HG03159 (cell line): Measurements from ENCODE around the gene SAMD4B.
"Not testable (repeated sequence)": the region's sequence is repeated elsewhere in the genome, so short reads cannot be mapped to it uniquely, and the experiment has no call there.

ENCODE experiments used
- ATAC-seq: cut with Tn5 transposase; IDR thresholded peaks from one replicate; pipeline ENCODE4 v1.9.1; 2021; ENCODE audit warnings: mild to moderate bottlenecking, moderate library complexity; ENCODE audit not compliant: unreplicated experiment

SAMD4B gene

DNA sequence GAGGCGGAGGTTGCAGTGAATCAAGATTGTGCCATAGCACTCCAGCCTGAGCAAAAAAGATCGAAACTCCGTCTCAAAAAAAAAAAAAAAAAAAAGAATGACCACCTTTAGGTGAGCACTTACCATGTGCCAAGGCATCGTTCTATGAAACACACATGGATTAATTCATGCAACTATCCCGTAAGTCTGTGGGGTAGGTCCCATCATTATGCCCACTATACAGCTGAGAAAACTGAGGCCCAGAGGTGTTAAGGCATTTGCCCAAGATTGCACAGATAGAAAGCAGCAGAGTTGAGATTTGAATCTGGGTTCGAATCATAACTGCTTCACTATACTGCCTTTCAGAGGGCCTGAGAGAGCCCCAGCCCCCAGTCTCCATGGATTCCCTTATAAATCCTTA lies 8.7 kb upstream of the SAMD4B start:
- no peak for ATAC-seq

DNA sequence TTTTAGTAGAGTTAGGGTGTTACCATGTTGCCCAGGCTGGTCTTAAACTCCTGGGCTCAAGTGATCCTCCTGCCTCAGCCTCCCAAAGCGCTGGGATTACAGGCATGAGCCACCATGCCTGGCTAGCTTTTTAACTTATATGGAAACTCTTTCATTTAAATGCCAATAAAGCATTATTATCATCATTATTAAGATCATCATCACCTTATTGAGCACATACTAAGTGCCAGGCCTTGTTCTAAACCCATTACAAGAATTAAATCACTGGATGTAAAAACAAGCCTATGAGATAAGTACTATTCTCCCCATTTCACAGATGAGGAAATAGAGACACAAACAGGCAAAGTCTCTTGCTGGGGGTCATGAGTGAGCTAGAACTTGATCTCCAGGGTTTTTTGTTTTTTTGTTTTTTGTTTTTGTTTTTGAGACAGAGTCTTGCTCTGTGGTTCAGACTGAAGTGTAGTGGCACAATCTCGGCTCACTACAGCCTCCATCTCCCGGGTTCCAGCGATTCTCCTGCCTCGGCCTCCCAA lies 7.7 kb upstream of the SAMD4B start:
- ATAC-seq: no peak

DNA sequence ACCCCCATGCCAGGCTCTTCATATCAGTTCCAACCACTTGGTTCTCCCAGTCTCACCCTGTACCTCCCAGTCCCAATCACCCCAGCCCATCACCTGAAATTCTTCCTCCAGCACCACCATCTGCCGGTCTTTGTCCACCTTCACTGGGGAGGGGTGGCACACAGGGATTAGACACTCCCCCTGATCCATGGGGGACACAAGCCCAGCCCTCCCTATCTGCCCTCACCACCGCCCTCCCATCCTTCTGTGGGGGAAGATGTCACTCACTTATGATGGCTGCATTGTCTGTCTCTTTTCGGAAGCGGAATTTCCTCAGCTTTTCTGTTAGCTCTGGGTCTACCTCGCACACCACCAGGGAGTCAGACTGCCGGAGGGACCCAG lies 7.1 kb upstream of the SAMD4B start:
- peak; percentile 16 for ATAC-seq

DNA sequence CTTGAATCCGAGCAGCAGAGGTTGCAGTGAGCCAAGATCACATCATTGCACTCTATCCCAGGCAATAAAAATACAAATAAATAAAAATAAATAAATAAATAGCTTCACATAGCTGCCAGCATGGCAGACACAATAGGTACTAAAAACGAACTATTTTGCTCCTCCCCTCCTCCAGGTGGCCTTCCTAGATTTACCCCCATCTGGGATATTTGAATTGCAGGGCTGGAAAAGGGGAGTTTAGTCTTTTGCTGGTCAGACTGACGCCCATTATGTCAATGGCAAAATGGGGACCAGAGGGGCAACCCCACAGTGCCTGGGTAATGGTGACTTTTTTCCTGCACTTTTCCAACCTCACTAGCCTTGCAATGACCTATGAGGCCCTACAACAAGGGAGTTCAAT lies 5.7 kb upstream of the SAMD4B start:
- no peak for ATAC-seq

DNA sequence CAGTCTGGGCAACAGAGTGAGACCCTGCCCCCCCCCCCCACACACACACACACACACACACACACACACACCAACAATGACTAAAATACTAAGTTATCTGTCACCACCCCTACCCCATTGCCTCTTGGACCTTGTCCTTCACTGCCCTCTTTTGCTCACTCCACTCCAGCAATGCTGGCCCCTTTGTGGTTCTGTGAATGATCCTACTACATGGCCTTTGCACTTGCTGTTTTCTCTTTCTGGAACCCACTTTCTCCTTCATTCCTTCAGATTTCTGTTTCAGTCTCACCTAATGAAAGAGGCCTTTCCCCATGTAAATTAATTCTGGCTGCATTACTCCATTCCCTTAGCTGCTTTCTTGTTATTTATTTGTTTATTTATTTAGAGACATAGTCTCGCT lies 2.5 kb upstream of the SAMD4B start:
- no peak for ATAC-seq

DNA sequence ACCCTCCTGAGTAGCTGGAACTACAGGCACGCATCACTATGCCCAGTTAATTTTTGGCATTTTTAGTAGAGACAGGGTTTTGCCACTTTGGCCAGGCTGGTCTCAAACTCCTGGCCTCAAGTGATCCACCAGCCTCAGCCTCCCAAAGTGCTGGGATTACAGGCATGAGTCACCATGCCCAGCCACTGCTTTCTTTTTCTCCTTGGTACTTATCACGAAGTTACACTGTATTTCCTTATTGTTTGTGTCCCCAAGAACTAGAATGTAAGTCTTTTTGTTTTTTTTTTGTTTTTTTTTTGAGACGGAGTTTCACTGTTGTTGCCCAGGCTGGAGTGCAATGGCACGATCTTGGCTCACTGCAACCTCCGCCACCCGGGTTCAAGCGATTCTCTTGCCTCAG lies 2.1 kb upstream of the SAMD4B start:
- not testable (repeated sequence) for ATAC-seq

DNA sequence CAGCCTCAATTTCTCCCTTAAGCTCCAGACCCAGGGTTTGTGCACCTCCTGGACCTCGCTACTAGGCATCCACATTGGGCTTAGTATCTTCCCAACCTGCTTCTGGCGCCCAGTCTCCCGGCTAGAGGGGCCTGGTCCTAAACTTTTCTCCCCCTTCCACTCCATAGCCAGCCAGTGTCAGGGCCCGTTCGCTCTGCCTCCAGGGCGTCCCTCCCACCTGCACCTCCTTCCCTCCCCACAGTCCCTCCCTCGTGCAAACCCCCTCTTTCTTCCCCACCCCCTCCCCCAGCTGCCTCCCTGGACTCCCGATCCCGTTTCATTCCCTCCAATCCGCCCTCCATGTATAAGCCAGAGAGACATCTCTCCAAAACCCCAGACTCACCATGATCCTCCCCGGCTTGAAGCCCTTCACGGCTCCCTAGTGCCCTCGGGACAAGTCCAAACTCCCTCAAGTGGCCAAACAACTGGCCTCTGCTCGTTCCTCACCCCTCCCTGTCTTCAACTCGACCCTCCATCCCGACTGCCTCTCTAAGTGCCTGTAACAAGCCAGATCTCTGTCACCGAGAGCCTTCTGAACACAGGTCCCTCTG lies 997 bp upstream of the SAMD4B start:
- ATAC-seq: no peak

DNA sequence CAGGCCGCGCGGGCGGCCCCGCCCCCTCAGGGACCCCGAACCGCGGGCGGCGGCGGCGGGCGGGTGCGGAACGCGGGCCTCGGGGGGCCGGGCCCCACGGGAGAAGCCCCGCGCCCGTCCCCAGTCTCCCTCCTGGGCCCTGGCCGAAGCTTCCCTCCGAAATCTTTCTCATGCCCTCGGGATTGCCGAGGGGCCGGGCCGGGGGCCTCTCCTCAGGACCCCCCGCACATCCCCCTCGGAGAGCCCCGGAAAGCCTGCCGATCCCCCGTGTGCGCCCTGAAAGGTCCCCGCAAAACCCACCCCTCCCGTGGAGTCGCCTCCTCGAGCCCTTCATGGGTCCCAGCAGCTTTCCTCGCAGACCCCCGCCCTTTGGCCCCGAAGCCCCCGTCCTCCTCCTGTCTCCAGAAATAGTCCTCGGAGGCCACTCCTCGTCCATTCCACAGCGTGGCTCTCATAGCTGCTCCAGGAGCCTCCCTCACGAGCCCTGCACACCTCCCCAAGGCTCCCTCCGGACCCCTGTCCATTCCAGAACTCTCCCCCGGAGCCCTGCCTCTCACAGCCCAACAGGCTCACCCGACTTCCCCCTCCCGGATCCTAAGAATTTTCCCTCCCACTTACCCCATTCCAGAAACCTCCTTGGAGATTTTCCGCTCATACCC lies 555 bp downstream of the SAMD4B start:
- peak; percentile 11 for ATAC-seq

DNA sequence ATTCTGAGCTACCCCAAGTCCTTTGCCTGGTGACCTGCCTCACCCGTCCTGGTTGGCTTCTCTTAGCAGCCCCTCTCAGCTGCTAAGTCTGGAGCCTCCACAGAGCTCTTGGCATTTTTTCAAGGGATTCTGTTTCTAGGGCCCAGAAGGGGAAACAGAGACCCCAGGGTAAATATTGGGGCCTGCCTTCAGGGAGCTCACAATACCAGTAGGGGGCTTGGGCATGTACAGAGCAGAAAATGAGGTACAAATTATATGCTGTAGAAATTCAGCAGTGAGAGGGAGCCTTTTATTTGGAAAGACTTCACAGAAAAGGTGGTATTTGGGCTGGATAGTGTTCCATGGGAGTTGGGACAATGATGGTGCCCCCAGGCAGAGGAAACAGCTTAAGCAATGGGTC lies 3.7 kb downstream of the SAMD4B start:
- ATAC-seq: no peak

DNA sequence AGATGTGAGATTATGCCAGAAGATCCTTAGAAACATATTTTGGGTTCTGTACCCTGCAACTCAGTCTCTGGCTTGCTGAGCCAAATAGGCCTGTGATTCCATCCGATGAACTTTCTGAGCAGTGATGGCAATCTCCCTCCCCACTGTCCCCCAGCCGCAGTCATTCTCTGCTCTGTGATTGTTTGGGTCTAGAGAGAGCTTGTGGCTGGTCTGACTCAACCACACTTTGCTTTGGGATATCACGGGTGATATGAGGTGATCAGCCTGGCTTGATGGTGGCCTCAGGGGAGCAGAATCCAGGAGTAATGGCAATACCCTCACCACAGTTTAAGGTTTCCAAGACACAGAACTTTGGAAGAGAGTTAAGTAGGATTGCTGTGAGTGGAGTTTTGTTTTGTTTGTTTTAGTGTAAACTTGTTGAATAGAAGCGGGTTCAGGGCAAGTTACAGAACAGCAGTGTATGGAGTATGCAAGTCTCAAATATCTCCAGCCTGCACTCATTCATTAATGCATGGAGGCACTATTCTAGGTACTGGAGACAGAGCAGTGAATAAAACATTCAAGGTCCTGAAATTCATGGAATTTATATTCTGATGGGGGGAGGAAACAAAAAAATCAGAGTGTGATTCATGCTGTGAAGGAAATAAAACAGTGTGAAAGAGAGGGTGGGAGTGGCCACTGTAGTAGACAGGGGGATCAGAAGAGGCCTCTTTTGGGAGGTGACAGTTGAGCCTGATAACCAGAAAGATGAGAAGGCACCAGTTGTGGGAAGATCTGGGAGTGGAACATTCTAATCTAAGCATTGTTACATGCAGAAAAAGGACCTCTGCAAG lies 5.3 kb downstream of the SAMD4B start:
- no peak for ATAC-seq

DNA sequence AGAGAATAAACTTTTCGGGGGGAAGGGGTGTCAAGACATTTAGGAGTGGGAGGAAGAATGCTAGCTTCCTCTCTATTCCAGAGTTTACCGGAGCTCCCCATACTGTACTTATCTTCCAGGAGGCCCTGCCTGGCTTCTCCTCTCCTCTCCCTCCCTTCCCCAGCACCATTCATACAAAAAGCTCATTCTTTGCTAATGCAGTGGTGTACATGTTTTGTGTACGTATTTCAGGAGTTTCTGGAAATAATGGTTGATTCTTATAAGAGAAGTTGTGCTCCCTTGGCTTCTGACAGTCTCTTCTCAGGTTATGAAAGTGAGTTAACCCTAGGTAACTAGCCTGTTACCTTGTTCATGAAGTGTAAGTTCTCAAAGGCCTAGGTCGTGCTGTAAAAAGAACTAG lies 7.1 kb downstream of the SAMD4B start:
- no peak for ATAC-seq

DNA sequence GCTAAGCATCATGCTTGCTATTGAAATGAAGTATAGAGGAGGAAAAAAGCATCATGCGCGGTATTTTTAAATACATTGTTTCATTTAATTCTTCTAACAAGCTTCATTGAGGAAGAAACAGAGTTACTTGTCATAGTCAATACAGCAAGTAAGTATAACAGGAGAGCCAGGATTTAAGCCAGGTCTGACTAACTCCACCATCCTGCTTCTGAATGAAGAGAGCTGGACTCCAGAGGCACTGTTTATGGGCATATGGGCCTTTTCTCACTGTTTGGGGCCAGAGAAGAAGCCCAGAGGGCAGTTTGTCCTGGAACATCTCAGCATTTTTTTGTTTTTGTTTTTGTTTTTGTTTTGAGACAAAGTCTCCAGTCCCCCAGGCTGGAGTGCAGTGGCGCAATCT lies 7.9 kb downstream of the SAMD4B start:
- ATAC-seq: no peak

DNA sequence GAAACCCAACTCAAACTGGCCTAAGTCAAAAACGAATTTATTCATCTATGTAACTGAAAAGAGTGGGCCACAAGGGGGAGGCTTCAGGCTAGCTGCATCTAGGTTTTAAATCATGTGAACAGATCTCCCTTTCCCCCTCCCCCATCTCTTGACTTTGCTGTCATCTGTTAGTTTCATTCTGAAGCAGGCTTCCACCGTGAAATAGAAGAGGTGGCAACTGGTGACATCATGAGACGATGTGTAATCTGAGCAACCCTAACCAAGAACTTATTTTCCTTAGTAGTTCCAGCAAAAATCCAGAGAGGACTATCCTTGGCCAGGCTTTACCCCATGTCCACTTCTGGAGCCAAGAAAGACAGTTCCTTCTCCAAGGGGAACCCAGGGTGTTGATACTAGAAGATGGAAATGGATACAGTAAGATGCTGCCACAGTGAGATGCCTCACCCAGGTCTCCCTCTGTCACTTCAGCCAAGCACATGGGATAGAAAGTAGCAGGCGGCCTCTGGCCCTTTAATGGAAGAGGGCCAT lies 9.4 kb downstream of the SAMD4B start:
- ATAC-seq: peak; percentile 64

DNA sequence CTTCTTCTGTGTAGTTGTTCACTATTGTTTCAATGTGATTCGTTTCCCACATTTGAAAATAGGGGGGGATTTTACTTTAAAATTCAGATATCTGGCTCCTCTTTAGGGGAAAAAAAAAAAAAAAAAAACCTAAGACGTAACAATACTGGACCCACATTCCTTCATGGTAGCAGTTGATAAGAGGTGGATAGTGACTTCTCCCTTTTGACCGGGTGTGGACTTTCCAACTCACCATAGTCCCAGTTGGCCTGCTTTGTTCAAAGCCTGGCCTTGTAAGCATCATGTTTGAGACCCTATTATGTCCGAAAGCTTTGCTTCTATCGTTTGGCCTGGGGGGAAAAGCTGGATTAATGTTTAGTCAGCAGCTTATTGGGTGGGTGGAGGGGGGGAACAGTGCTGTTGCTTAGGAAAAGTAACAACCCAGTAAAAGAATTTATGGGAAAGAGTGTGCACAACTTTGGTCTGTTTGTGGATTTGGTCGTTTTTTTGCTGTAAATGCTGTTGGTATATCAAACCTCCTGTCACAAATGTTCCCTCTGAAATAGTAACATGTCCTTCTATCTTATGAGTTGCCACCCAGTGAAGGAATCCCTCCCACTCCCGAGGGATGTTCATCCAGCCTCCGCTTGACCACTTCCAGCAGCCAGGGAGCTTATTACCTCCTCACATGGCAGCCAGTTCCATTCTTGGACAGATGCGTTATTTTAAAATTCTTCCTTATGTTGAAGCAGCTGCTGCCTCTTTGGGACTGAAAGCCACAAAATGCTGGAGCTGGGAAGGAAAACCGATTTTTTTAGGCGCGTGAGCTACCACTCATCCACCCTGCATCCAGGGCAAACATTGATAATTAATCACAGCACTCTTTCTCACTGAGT lies 10.4 kb downstream of the SAMD4B start:
- no peak for ATAC-seq

DNA sequence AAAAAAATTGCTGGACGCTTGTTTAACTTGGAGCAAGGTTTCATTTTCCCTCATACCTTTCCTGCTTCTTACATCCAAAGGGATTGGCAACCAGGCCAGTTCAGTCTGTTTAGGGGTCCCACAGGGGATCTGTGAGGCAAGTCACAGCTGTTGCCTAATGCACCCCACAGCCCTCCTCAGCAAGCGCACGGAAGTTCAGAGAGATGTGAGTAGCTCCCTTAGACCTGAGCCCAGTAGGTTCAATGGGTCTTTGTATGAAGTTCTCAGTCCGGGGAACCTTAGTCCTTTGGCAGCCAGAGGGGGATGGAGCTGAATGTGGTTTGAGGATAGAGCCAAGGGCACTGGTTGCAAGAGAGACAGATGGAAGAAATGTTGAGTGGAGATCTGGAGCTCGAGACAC lies 13.0 kb downstream of the SAMD4B start:
- ATAC-seq: no peak

DNA sequence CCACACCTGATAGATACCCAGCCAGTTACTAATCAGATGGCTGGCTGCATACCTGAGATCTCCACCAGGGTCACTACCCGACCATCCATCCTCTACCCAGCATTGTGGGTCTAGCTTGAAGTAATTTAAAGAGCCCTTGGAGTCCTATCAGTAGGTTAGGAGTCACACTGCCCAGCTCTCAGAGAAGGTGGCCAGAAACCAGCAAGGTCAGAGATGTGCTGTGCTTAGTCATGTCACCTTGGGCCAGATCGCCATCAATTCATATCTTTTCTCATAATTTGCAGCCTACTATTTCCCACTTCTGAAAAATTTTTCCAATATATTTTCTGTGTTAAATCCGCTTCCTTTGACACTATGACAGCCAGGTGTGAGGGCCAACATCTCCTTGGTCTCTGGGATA lies 13.9 kb downstream of the SAMD4B start:
- ATAC-seq: no peak

DNA sequence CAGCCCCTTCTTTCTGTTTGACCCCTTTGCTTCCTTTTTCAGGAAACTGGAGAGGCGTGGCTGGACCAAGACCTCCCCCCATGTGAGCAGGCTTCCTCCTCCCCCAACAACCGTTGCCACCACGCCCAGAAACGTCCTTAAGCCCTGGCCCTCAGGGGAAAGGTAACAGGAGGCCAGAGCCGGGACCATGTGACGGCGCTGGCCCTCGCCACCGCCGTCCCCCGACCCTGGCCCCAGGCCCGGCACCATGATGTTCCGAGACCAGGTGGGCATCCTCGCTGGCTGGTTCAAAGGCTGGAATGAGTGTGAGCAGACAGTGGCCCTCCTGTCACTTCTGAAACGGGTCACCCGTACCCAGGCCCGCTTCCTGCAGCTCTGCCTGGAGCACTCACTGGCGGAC lies 14.4 kb downstream of the SAMD4B start:
- ATAC-seq: no peak

DNA sequence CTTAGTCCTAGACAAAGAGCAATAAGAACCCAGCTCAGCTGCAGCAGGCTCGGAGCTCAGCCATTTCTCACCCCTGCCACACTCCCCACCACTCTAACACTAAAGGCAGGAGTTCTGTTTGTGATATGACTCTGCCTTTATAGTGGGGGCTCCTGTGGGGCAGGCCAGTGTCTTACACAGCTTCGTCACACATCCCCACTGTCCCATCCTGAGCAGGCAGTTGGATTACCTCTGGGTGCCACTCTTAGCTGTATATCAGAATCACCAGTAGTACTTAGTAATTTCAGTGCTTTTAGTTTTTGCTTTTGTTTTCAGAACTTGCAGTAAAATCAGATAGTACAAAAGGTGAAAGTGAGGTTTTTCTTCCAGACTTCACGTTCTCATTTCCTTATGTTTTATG lies 16.8 kb downstream of the SAMD4B start:
- no peak for ATAC-seq

DNA sequence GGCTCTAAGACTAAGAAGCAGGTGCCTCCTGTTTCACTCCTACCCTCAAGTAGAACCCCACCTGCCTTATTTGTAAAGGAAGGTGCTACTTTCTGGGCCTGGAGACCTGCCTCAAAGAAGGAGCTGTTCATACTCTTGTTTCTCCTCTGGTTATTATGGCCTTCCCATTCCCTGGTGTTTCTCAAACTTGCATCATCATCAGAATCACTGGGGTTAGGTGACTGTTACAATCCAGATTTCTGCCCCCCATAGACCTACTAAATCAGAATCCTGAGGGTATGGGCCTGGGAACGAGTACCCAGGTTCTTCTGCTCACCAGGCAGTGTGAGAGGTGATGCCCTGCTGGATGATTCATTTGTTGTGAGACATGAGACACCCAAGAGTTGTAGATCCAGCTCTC lies 18.4 kb downstream of the SAMD4B start:
- no peak for ATAC-seq

DNA sequence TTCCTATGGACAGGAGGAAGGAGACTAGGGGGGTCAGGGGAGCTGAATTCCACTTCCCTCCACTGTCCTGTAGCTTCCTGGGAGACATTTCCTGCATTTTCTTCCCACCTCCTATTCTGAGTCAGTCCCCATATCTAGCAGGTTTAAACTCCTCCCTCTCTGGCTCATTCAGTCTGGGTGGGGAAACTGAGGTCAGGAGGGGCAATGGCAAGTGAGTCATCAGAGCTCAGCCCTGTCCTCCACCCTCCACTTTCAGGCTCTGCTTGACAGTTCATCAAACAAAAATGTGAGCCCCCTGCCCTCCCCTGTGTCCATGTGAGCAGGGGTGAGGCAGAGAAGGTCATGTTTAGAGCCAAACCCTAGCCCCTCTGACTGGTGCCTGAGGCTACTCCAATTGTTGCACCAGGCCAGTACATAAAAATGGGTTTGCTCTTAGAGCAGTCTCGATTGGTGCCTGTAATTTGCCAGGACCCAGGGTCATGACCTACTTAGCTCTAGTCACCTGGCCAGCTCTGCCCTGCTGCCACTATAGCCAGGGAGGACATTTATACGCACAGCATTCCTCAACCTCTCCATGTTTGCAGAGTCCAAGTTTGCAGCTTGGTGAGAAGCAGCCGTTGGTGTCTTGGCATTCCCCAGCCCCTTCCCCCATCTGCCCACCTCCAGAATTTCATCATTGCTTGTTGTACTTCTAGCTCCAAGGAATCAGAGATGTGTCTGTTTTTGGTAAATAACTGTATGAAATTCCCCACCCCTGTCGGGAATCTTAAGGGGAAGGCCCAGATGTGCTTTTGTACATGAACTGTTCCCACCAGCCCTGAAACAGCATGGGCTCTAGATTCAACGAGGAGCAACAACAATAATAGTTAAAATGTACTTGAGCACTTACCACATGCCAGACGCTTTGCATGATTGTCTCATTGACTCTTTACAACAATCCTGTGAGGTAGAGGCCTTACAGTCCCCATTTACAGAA lies 20.7 kb downstream of the SAMD4B start:
- ATAC-seq: no peak
